Astrocyte of the spinal cord (primary cell): ENCODE data around the gene OR52E5.

Source experiments
- DNase-seq: peaks from one replicate; pipeline ENCODE4 v3.0.0; 2011; ENCODE audit warnings: low read depth, low spot score
- H3K4me3 ChIP-seq: 2 replicates; pipeline ENCODE4 v1.5.1; 2011; ENCODE audit warnings: low read depth, mild to moderate bottlenecking, low read length, moderate library complexity
- in situ Hi-C: cut with HindIII; loops from 2 replicates; pipeline ENCODE4 v1.10.0; 2017; ENCODE audit warnings: low sequenced_read_pairs
- TF ChIP-seq, protein P1 (sequence below): IDR thresholded peaks from 2 replicates; pipeline ENCODE4 v1.5.1; 2012; ENCODE audit warnings: low read depth, mild to moderate bottlenecking, low read length, inconsistent platforms

Gene OR52E5

GRCh38 chr11:5892908-5893307 lies at the start of gene OR52E5:
OR52E5 (plus strand) TSS chr11:5893208; CDS start chr11:5900777, 7,569 bp downstream.
- TF ChIP-seq, protein P1, sequence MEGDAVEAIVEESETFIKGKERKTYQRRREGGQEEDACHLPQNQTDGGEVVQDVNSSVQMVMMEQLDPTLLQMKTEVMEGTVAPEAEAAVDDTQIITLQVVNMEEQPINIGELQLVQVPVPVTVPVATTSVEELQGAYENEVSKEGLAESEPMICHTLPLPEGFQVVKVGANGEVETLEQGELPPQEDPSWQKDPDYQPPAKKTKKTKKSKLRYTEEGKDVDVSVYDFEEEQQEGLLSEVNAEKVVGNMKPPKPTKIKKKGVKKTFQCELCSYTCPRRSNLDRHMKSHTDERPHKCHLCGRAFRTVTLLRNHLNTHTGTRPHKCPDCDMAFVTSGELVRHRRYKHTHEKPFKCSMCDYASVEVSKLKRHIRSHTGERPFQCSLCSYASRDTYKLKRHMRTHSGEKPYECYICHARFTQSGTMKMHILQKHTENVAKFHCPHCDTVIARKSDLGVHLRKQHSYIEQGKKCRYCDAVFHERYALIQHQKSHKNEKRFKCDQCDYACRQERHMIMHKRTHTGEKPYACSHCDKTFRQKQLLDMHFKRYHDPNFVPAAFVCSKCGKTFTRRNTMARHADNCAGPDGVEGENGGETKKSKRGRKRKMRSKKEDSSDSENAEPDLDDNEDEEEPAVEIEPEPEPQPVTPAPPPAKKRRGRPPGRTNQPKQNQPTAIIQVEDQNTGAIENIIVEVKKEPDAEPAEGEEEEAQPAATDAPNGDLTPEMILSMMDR: no peak
- H3K4me3 ChIP-seq: no peak within 1 kb of the TSS
- in situ Hi-C loops: no loop called here
- DNase-seq: no peak

GRCh38 chr11:5846701-5847100 lies 46.3 kb upstream of the OR52E5 start:
- in situ Hi-C loops: no loop called here
- H3K4me3 ChIP-seq: no peak overlapping the region
- TF ChIP-seq, protein P1: no peak
- DNase-seq: no peak

DNA sequence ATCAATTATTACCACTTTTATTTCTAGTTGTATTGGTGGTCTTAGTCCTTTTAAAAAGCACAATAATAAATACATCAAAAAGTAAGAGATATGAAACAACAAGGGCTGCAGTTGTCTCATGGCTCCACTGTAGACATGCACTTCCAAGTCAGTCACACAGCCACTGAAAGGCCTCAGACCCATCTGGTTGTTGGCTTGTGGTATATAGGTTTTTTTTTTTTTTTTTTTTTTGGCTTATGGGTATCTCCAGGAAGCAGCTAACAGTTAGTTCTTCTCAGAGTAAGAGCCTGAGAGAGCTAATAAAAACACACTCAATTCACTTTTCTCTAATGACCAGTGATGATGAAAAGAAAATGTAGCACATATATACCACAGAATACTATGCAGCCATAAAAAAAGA lies 45.3 kb upstream of the OR52E5 start:
- TF ChIP-seq, protein P1: no peak

GRCh38 chr11:5851002-5851401 lies 42.0 kb upstream of the OR52E5 start:
- no peak for DNase-seq
- H3K4me3 ChIP-seq: no peak overlapping the region
- in situ Hi-C loops: no loop called here
- TF ChIP-seq, protein P1: no peak

More for the DNA sequence above, 45.3 kb upstream of the OR52E5 start:
- no peak overlapping the region for H3K4me3 ChIP-seq
- DNase-seq: no peak
- in situ Hi-C loops: no loop called here

DNA sequence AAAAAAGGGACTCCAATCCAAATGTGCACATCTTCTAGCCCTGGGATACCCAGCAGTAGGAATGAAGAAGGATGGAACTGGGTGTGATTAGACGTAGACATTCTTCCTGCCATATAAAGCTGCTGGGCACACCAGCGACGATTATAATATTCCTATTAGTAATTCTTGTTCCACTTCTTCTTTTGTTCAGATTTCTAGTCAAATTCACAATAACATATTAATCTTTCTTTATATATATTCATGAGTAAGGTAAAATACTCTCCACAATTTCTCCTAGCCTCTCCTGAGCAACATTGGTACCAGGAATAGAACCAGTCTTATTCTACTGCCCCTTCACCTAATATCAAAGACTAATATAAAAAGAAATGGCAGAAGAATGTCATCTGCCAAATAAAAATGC lies 35.4 kb upstream of the OR52E5 start, which contains the start of gene OR52E8:
Gene OR52E8 (minus strand): TSS at position 101 of the 400 bp plus-strand sequence. CDS start 0 bp downstream, at position 101.
- no peak within 1 kb of the TSS for H3K4me3 ChIP-seq
- DNase-seq: no peak
- in situ Hi-C loops: no loop called here
- TF ChIP-seq, protein P1: no peak

DNA sequence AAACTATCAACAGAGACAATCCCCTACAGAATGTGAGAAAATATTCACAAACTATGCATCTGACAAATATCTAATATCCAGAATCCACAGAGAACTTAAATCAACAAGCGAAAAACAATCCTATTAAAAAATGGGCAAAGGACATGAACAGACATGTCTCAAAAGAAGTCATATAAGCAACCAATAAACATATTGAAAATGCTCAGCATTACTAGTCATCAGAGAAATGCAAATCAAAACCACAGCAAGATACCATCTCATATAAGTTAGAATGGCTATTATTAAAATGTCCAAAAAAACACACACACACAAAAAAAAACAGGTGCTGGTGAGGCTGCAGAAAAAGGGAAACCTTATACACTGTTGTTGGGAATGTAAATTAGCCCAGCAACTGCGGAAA lies 27.2 kb upstream of the OR52E5 start:
- DNase-seq: no peak
- H3K4me3 ChIP-seq: no peak overlapping the region
- TF ChIP-seq, protein P1: no peak
- in situ Hi-C loops: no loop called here

GRCh38 chr11:5878564-5878963 lies 14.4 kb upstream of the OR52E5 start:
- TF ChIP-seq, protein P1: no peak
- no peak overlapping the region for H3K4me3 ChIP-seq
- in situ Hi-C loops: no loop called here
- DNase-seq: no peak
